H1 (cell line): Measurements from ENCODE around the gene FMNL2. TPM values are rescaled to one million over a fixed set of nuclear protein-coding genes. Genes with fewer than 3 reads are reported as not detected.

Experiments
- ATF2 ChIP-seq: IDR thresholded peaks from 2 replicates; pipeline ENCODE4 v1.6.1; 2012; ENCODE audit warnings: low read length, inconsistent platforms
- PHF8 ChIP-seq: fragments of 200-600 bp; sonication (generic); conservative IDR thresholded peaks from 2 replicates; pipeline ENCODE4 v1.7.1; 2012; ENCODE audit warnings: low read depth, mild to moderate bottlenecking, inconsistent platforms, low read length, moderate library complexity
- SIN3A ChIP-seq, 2 experiments: IDR thresholded peaks in 1 of 2; conservative IDR thresholded peaks in 1 of 2; 2 replicates each; pipeline ENCODE4 v1.6.1; 2011 to 2012; ENCODE audit warnings: low read length in 2 of 2, improper control_type of control experiment in 1 of 2, low read depth in 1 of 2, mild to moderate bottlenecking in 1 of 2
- polyA plus RNA-seq, 7 experiments: library from polyadenylated mRNA; depleted of rRNA in 3 of 7; stranded (reverse) in 5 of 7; unstranded in 2 of 7; fragments of >200 nt in 5 of 7; fragments of 200-250 nt in 2 of 7; gene quantifications; 1 replicate in 5 of 7; 2 replicates in 1 of 7; 4 replicates in 1 of 7; pipeline versions ENCODE4 v1.2.1 to v1.2.3, GENCODE V29; 2011 to 2013; ENCODE audit warnings: missing spikeins in 2 of 7, mixed read lengths in 2 of 7
- total RNA-seq: library from RNA; stranded (reverse); fragmentation: NEBNext Ultra II Directional; extraction: Animal tissue kit (Norgen Biotek cat#: 25700); gene quantifications from 2 replicates; pipeline ENCODE4 v1.2.1, GENCODE V29; 2021
- TF ChIP-seq, protein P1 (sequence below): fragments of 300-600 bp; sonication (generic); IDR thresholded peaks from 2 replicates; pipeline ENCODE4 v1.7.1; 2012; ENCODE audit warnings: low read length, moderate library complexity, mild to moderate bottlenecking, inconsistent platforms; ENCODE audit not compliant: insufficient replicate concordance

The FMNL2 gene
- total and polyA plus RNA-seq, 2 of the 8 experiments (the other 6 are each of a cell fraction or from before 2014, with no cell fraction given) = 15.5 to 45.1 TPM

- TF ChIP-seq, protein P1, sequence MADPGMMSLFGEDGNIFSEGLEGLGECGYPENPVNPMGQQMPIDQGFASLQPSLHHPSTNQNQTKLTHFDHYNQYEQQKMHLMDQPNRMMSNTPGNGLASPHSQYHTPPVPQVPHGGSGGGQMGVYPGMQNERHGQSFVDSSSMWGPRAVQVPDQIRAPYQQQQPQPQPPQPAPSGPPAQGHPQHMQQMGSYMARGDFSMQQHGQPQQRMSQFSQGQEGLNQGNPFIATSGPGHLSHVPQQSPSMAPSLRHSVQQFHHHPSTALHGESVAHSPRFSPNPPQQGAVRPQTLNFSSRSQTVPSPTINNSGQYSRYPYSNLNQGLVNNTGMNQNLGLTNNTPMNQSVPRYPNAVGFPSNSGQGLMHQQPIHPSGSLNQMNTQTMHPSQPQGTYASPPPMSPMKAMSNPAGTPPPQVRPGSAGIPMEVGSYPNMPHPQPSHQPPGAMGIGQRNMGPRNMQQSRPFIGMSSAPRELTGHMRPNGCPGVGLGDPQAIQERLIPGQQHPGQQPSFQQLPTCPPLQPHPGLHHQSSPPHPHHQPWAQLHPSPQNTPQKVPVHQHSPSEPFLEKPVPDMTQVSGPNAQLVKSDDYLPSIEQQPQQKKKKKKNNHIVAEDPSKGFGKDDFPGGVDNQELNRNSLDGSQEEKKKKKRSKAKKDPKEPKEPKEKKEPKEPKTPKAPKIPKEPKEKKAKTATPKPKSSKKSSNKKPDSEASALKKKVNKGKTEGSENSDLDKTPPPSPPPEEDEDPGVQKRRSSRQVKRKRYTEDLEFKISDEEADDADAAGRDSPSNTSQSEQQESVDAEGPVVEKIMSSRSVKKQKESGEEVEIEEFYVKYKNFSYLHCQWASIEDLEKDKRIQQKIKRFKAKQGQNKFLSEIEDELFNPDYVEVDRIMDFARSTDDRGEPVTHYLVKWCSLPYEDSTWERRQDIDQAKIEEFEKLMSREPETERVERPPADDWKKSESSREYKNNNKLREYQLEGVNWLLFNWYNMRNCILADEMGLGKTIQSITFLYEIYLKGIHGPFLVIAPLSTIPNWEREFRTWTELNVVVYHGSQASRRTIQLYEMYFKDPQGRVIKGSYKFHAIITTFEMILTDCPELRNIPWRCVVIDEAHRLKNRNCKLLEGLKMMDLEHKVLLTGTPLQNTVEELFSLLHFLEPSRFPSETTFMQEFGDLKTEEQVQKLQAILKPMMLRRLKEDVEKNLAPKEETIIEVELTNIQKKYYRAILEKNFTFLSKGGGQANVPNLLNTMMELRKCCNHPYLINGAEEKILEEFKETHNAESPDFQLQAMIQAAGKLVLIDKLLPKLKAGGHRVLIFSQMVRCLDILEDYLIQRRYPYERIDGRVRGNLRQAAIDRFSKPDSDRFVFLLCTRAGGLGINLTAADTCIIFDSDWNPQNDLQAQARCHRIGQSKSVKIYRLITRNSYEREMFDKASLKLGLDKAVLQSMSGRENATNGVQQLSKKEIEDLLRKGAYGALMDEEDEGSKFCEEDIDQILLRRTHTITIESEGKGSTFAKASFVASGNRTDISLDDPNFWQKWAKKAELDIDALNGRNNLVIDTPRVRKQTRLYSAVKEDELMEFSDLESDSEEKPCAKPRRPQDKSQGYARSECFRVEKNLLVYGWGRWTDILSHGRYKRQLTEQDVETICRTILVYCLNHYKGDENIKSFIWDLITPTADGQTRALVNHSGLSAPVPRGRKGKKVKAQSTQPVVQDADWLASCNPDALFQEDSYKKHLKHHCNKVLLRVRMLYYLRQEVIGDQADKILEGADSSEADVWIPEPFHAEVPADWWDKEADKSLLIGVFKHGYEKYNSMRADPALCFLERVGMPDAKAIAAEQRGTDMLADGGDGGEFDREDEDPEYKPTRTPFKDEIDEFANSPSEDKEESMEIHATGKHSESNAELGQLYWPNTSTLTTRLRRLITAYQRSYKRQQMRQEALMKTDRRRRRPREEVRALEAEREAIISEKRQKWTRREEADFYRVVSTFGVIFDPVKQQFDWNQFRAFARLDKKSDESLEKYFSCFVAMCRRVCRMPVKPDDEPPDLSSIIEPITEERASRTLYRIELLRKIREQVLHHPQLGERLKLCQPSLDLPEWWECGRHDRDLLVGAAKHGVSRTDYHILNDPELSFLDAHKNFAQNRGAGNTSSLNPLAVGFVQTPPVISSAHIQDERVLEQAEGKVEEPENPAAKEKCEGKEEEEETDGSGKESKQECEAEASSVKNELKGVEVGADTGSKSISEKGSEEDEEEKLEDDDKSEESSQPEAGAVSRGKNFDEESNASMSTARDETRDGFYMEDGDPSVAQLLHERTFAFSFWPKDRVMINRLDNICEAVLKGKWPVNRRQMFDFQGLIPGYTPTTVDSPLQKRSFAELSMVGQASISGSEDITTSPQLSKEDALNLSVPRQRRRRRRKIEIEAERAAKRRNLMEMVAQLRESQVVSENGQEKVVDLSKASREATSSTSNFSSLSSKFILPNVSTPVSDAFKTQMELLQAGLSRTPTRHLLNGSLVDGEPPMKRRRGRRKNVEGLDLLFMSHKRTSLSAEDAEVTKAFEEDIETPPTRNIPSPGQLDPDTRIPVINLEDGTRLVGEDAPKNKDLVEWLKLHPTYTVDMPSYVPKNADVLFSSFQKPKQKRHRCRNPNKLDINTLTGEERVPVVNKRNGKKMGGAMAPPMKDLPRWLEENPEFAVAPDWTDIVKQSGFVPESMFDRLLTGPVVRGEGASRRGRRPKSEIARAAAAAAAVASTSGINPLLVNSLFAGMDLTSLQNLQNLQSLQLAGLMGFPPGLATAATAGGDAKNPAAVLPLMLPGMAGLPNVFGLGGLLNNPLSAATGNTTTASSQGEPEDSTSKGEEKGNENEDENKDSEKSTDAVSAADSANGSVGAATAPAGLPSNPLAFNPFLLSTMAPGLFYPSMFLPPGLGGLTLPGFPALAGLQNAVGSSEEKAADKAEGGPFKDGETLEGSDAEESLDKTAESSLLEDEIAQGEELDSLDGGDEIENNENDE = no peak
- TF ChIP-seq SIN3A (conservative IDR thresholded peaks at IDR 0.05 in 1 of 2, IDR thresholded peaks at IDR 0.05 in 1 of 2; ENCODE audit: low read depth in 1 of 2, low read length in 2 of 2) (no peak), ATF2 (no peak), PHF8 (no peak)
- TF ChIP-seq, all 59 proteins: peak for 0
Observed at GRCh38 chr2:152678808-152679207, 343.8 kb downstream of the FMNL2 start (continued).
